Activated T-helper 2 cell treated with anti-CD3 and anti-CD28 coated beads, Interferon-gamma antibody, Interleukin-2, Interleukin-4, amounts not matched to agents 10 μg/mL and 5 μg/mL and 100 μg/mL, durations not matched to agents 14 hours and 24 hours and 36 hours (primary cell): ENCODE measurements around the gene USO1. TPM values are rescaled to one million over a fixed set of nuclear protein-coding genes. Genes with fewer than 3 reads are reported as not detected.
A peak's percentile ranks its signal among the peaks of the same experiment; 100 is the strongest.
"Not testable (repeated sequence)": the region's sequence is repeated elsewhere in the genome, so short reads cannot be mapped to it uniquely, and the experiment has no call there.

Source experiments
- DNase-seq: peaks from one replicate; pipeline ENCODE4 v3.0.0; 2021; ENCODE audit warnings: low spot score
- H3K27ac Mint-ChIP-seq: one replicate; pipeline ENCODE4 v1.8.0; 2021; ENCODE audit warnings: mixed read lengths
- H3K27me3 Mint-ChIP-seq: one replicate; pipeline ENCODE4 v1.8.0; 2021; ENCODE audit warnings: low read depth, mixed read lengths
- H3K36me3 Mint-ChIP-seq: one replicate; pipeline ENCODE4 v1.8.0; 2021; ENCODE audit warnings: low read depth, mixed read lengths
- H3K4me1 Mint-ChIP-seq: one replicate; pipeline ENCODE4 v1.8.0; 2021; ENCODE audit warnings: low read depth, mixed read lengths
- H3K4me3 Mint-ChIP-seq: one replicate; pipeline ENCODE4 v1.8.0; 2021; ENCODE audit warnings: low read depth, mild to moderate bottlenecking, moderate library complexity, mixed read lengths
- H3K9me3 Mint-ChIP-seq: one replicate; pipeline ENCODE4 v1.8.0; 2021; ENCODE audit warnings: mixed read lengths
- intact Hi-C: fragments of 100-400 bp; cut with micrococcal nuclease; formaldehyde crosslinking; loops from one replicate; pipeline ENCODE4 v1.15.1; 2023
- total RNA-seq: library from RNA; stranded (reverse); gene quantifications from 2 replicates; pipeline ENCODE4 v1.2.3, GENCODE V29; 2022

USO1 gene
- total RNA-seq, 1 donor from 2014 or later, result 59.0 TPM

- no peaks in the 10 kb centered on the region for H3K4me1 Mint-ChIP-seq
- no peaks in the 10 kb centered on the region for H3K27me3 Mint-ChIP-seq
- no peak overlapping the region for H3K27ac Mint-ChIP-seq
- intact Hi-C loops, result no loop called here
- no peaks in the 10 kb centered on the region for H3K9me3 Mint-ChIP-seq
- H3K36me3 Mint-ChIP-seq, result no peaks in the 10 kb centered on the region
- no peak for DNase-seq
- H3K4me3 Mint-ChIP-seq, result no peak overlapping the region
Measured at GRCh38 chr4:75841641-75842520, 117.5 kb downstream of the USO1 start.

GRCh38 chr4:75843596-75843995 lies 119.2 kb downstream of the USO1 start:
- Mint-ChIP-seq H3K36me3 (no peaks in the 10 kb centered on the region), H3K4me3 (no peak overlapping the region), H3K9me3 (no peaks in the 10 kb centered on the region), H3K4me1 (peaks cover 2% of the 10 kb centered on the region), H3K27ac (no peak overlapping the region), H3K27me3 (no peaks in the 10 kb centered on the region)
- intact Hi-C loops, result no loop called here
- DNase-seq, result no peak

DNA sequence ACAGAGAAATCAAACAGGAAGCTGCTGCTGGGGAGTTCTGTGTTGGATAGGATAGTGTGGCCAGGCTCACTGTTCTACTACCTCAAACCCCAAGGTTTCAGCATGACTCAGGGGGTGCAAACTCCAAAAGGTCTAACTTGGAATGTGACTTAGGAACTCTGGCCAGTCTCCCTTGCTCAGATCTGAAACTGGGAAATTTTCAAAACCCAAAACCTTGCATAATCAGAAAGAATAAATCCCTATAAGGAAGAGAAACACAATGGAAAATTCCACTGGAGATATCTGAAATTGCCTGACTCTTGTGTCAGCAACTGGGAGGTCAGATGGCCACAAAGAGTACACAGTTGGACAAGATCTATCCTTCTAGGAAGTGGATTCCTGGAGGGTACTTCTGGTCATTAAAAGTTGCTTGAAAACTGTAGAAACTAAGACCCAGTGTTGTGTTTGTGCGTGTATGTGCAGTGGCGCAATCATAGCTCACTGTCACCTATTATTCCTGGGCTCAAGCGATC lies 119.8 kb downstream of the USO1 start:
- H3K27me3 Mint-ChIP-seq, result no peaks in the 10 kb centered on the region
- no peak for DNase-seq
- H3K4me3 Mint-ChIP-seq, result no peak overlapping the region
- intact Hi-C loops, result no loop called here
- H3K36me3 Mint-ChIP-seq, result no peaks in the 10 kb centered on the region
- H3K4me1 Mint-ChIP-seq, result peaks cover 6% of the 10 kb centered on the region
- H3K9me3 Mint-ChIP-seq, result no peaks in the 10 kb centered on the region
- H3K27ac Mint-ChIP-seq, result no peak overlapping the region

- H3K4me3 Mint-ChIP-seq, result no peak overlapping the region
- intact Hi-C loops, result loop anchor here (5.0 kb wide), 1 partner anchor 974 kb away; no protein-coding TSS in a partner anchor
- no peak overlapping the region for H3K27ac Mint-ChIP-seq
- no peaks in the 10 kb centered on the region for H3K27me3 Mint-ChIP-seq
- DNase-seq, result no peak
- no peaks in the 10 kb centered on the region for H3K36me3 Mint-ChIP-seq
- H3K4me1 Mint-ChIP-seq, result peaks cover 10% of the 10 kb centered on the region
- no peaks in the 10 kb centered on the region for H3K9me3 Mint-ChIP-seq
Measured at GRCh38 chr4:75845992-75846391, 121.6 kb downstream of the USO1 start.

GRCh38 chr4:75848171-75848760 lies 123.9 kb downstream of the USO1 start:
- not testable (repeated sequence) for H3K27me3 Mint-ChIP-seq, H3K4me3 Mint-ChIP-seq, H3K9me3 Mint-ChIP-seq, H3K27ac Mint-ChIP-seq, H3K36me3 Mint-ChIP-seq
- intact Hi-C loops, result loop anchor here (2.0 to 5.0 kb wide), 2 partner anchors 123 to 976 kb away; partner anchors contain the start of gene USO1
- peaks cover 10% of the 10 kb centered on the region for H3K4me1 Mint-ChIP-seq
- DNase-seq, result peak; percentile 17

GRCh38 chr4:75848891-75849290 lies 124.5 kb downstream of the USO1 start:
- no peak overlapping the region for H3K27ac Mint-ChIP-seq

DNA sequence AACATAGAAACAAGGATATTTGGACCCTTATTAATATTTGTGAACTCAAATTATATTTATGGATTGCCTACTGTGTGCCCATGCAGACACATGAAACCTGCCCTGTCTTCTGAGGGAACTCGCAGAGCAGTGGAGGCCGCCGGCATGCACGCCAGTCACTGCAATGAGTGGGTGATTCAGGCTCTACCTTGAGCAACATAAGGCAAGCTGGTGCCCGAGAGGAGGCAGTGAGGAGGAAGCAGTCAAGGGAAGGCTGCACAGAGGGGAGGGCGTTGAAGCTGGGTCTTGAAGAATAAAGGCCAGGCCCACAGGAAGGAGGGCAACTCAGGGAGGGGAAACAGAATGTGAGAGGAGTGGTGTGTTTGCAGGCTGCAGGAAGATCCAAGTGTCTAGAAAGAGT lies 125.1 kb downstream of the USO1 start:
- Mint-ChIP-seq H3K27ac (no peak overlapping the region), H3K27me3 (peaks cover 4% of the 10 kb centered on the region), H3K36me3 (no peaks in the 10 kb centered on the region), H3K9me3 (no peaks in the 10 kb centered on the region), H3K4me1 (peaks cover 10% of the 10 kb centered on the region), H3K4me3 (no peak overlapping the region)
- intact Hi-C loops, result loop anchor here (2.0 to 5.0 kb wide), 2 partner anchors 125 to 977 kb away; partner anchors contain the start of gene USO1
- no peak for DNase-seq

More at GRCh38 chr4:75848891-75849290, 124.5 kb downstream of the USO1 start:
- Mint-ChIP-seq H3K4me1 (peaks cover 10% of the 10 kb centered on the region), H3K4me3 (no peak overlapping the region), H3K27me3 (peaks cover under 1% of the 10 kb centered on the region), H3K9me3 (no peaks in the 10 kb centered on the region), H3K36me3 (no peaks in the 10 kb centered on the region)
- DNase-seq, result no peak
- intact Hi-C loops, result loop anchor here (2.0 to 5.0 kb wide), 2 partner anchors 124 to 977 kb away; partner anchors contain the start of gene USO1

DNA sequence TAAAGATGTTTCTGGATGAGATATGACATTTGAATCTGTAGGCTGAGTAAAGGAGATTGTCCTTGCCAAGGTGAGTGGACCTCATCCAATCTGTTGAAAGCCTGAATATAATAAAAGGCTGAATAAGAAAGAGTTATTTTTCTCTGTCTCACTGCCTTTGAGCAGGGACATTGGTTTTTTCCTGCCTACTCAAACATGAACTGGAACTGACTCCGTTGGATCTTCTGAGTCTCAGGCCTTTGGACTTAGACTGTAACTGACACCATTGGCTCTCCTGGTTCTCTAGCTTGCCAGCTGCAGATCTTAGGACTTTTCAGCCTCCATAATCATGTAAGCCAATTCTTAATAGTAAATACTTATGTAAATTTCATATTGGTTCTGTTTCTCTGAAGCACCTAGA lies 134.3 kb downstream of the USO1 start:
- Mint-ChIP-seq H3K27me3 (peaks cover 5% of the 10 kb centered on the region), H3K4me1 (no peaks in the 10 kb centered on the region), H3K27ac (no peak overlapping the region), H3K36me3 (no peaks in the 10 kb centered on the region), H3K4me3 (no peak overlapping the region), H3K9me3 (no peaks in the 10 kb centered on the region)
- intact Hi-C loops, result no loop called here
- no peak for DNase-seq

GRCh38 chr4:75860606-75861005 lies 136.2 kb downstream of the USO1 start:
- Mint-ChIP-seq H3K36me3 (no peaks in the 10 kb centered on the region), H3K4me3 (no peak overlapping the region), H3K27me3 (peaks cover 3% of the 10 kb centered on the region), H3K4me1 (no peaks in the 10 kb centered on the region), H3K27ac (no peak overlapping the region), H3K9me3 (no peaks in the 10 kb centered on the region)
- intact Hi-C loops, result no loop called here
- no peak for DNase-seq

Other genes starting within 250 kb of the USO1 start
- gene RCHY1, start 210.2 kb upstream of the USO1 start, total RNA-seq, result 22.9 and 25.4 TPM in 2 replicates
- gene THAP6, start 210.1 kb upstream of the USO1 start, total RNA-seq, result 17.6 and 18.4 TPM in 2 replicates
- not detected in 2 replicates for gene ODAPH, start 168.5 kb upstream of the USO1 start, total RNA-seq
- 0.23 and 0.57 TPM in 2 replicates for gene CDKL2, start 94.0 kb upstream of the USO1 start, total RNA-seq
- 143 and 156 TPM in 2 replicates for gene G3BP2, start 51.2 kb upstream of the USO1 start, total RNA-seq
- gene PPEF2, start 177.9 kb downstream of the USO1 start, total RNA-seq, result 0.11 TPM in 1 of 2 replicates, not detected in the other
- gene NAAA, start 216.4 kb downstream of the USO1 start, total RNA-seq, result 30.8 and 33.9 TPM in 2 replicates